Keratinocyte (primary cell): ENCODE data around the gene MUCL1.

Experiments
- EZH2 ChIP-seq: IDR thresholded peaks from one replicate; pipeline ENCODE4 v1.6.1; 2012; ENCODE audit warnings: inconsistent platforms, mild to moderate bottlenecking, low read length, moderate library complexity
- TF ChIP-seq, protein P1 (sequence below), 3 experiments: IDR thresholded peaks in 1 of 3; conservative IDR thresholded peaks in 1 of 3; optimal IDR thresholded peaks in 1 of 3; 2 replicates in 2 of 3; 3 replicates in 1 of 3; pipeline versions ENCODE3 to v1.5.1; 2011; ENCODE audit warnings: low read length in 3 of 3, mild to moderate bottlenecking in 3 of 3, moderate library complexity in 2 of 3, control low read depth in 1 of 3, inconsistent platforms in 1 of 3; ENCODE audit not compliant: insufficient read depth in 2 of 3; ENCODE audit errors: extremely low read depth in 1 of 3

DNA sequence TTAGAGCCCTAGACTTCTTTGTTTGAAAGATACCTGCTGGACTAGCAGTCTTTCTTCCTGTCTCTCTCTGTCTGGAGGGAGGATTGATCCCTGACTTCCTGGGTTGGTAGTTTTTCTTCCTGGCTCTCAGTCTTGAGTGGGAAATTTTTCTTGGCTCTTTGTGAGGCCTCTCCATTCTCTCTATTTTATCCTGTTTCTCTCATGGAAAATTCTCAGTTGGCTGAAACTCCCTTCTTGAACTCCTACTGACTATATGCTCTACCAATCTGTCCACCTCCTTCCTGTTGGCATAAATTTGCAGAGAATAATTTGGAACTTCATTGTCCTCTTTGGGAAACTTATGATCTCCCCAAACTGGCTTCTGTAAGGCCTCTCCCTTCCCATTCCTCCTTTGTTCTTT lies 24.1 kb upstream of the MUCL1 start:
- TF ChIP-seq, protein P1, sequence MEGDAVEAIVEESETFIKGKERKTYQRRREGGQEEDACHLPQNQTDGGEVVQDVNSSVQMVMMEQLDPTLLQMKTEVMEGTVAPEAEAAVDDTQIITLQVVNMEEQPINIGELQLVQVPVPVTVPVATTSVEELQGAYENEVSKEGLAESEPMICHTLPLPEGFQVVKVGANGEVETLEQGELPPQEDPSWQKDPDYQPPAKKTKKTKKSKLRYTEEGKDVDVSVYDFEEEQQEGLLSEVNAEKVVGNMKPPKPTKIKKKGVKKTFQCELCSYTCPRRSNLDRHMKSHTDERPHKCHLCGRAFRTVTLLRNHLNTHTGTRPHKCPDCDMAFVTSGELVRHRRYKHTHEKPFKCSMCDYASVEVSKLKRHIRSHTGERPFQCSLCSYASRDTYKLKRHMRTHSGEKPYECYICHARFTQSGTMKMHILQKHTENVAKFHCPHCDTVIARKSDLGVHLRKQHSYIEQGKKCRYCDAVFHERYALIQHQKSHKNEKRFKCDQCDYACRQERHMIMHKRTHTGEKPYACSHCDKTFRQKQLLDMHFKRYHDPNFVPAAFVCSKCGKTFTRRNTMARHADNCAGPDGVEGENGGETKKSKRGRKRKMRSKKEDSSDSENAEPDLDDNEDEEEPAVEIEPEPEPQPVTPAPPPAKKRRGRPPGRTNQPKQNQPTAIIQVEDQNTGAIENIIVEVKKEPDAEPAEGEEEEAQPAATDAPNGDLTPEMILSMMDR (optimal IDR thresholded peaks at IDR 0.05 in 1 of 3, IDR thresholded peaks at IDR 0.05 in 1 of 3, conservative IDR thresholded peaks at IDR 0.05 in 1 of 3; ENCODE audit: extremely low read depth in 1 of 3, insufficient read depth in 2 of 3, low read length in 3 of 3), result no peak
- no peak for TF ChIP-seq EZH2
